ENCODE data around the gene BIRC7.
"Not testable (repeated sequence)": the region's sequence is repeated elsewhere in the genome, so short reads cannot be mapped to it uniquely, and the experiment has no call there.

Gene BIRC7

GRCh38 chr20:63218701-63219446 lies 16.8 kb upstream of the BIRC7 start:
- Histone ChIP-seq H3K4me1 (ENCODE audit: control insufficient read depth, insufficient read depth, low read length, poor library complexity, severe bottlenecking) (peaks cover 5% of the 10 kb centered on the region), H3K27ac (ENCODE audit: low read depth, low read length, severe bottlenecking) (no peak overlapping the region), H3K4me3 (ENCODE audit: extremely low read depth, insufficient read depth, low read length, poor library complexity, severe bottlenecking) (no peak overlapping the region), H3K36me3 (ENCODE audit: control insufficient read depth, insufficient read depth, low read length) (peaks cover 12% of the 10 kb centered on the region), H3K9me3 (ENCODE audit: control insufficient read depth, low read length) (no peaks in the 10 kb centered on the region)
- 84 to 86% methylated on average over 12 of the region's 13 CpGs for WGBS, 2 experiments (ENCODE audit: insufficient coverage in 2 of 2)

- H3K4me3 ChIP-seq (ENCODE audit: extremely low read depth, insufficient read depth, low read length, poor library complexity, severe bottlenecking), result no peak overlapping the region
- peaks cover 7% of the 10 kb centered on the region for H3K36me3 ChIP-seq (ENCODE audit: control insufficient read depth, insufficient read depth, low read length)
- H3K4me1 ChIP-seq (ENCODE audit: control insufficient read depth, insufficient read depth, low read length, poor library complexity, severe bottlenecking), result peaks cover 7% of the 10 kb centered on the region
- no peak overlapping the region for H3K27ac ChIP-seq (ENCODE audit: low read depth, low read length, severe bottlenecking)
- H3K9me3 ChIP-seq (ENCODE audit: control insufficient read depth, low read length), result no peaks in the 10 kb centered on the region
- 89% methylated on average over 8 of the region's 8 CpGs for WGBS, 2 experiments (ENCODE audit: insufficient coverage in 2 of 2)
Observed at GRCh38 chr20:63219447-63219821, 16.3 kb upstream of the BIRC7 start.

- H3K36me3 ChIP-seq (ENCODE audit: control insufficient read depth, insufficient read depth, low read length), result peaks cover under 1% of the 10 kb centered on the region
- H3K4me1 ChIP-seq (ENCODE audit: control insufficient read depth, insufficient read depth, low read length, poor library complexity, severe bottlenecking), result peaks cover 10% of the 10 kb centered on the region
- H3K27ac ChIP-seq (ENCODE audit: low read depth, low read length, severe bottlenecking), result no peak overlapping the region
- 73 to 84% methylated on average over 7 to 22 of the region's 25 CpGs for WGBS, 2 experiments (ENCODE audit: insufficient coverage in 2 of 2)
- H3K4me3 ChIP-seq (ENCODE audit: extremely low read depth, insufficient read depth, low read length, poor library complexity, severe bottlenecking), result no peak overlapping the region
- no peaks in the 10 kb centered on the region for H3K9me3 ChIP-seq (ENCODE audit: control insufficient read depth, low read length)
Observed at GRCh38 chr20:63219866-63220521, 15.7 kb upstream of the BIRC7 start.

DNA sequence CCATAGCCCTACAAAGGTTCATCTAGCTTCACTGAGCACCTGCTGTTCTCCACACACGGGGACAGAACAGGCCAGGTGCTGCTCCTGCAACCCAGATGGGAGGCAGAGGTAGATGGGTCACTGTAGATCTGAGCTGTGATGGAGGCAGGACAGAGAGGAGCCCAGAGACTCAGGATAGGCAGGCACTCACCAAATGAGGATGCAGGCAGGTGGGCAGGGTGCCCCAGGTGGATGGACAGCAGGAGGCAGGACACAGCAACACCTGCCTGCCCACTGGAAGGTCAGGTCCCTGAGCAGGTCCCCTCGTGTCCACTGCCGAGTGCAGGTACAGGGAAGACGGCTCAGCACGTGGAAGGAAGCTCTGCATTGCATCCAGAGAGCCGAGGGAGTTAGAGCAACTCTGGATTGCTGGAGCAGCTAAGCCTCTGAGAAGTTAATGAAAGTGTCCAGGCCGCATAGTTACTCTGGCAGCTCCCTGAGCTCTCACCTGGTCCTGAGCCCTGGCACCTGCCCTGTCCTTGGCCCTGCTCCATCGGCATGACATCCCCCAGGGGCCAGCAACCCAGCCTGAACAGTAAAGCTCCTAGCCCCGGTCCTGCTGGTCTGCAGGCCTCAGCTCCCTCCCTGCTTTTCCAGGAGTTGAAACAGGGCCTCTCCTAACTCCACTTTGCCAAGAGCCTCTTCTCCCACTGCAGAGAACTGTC lies 14.9 kb upstream of the BIRC7 start:
- Histone ChIP-seq H3K4me1 (ENCODE audit: control insufficient read depth, insufficient read depth, low read length, poor library complexity, severe bottlenecking) (peaks cover 14% of the 10 kb centered on the region), H3K9me3 (ENCODE audit: control insufficient read depth, low read length) (no peaks in the 10 kb centered on the region), H3K27ac (ENCODE audit: low read depth, low read length, severe bottlenecking) (no peak overlapping the region), H3K36me3 (ENCODE audit: control insufficient read depth, insufficient read depth, low read length) (no peaks in the 10 kb centered on the region), H3K4me3 (ENCODE audit: extremely low read depth, insufficient read depth, low read length, poor library complexity, severe bottlenecking) (no peak overlapping the region)
- 68 to 75% methylated on average over 9 of the region's 9 CpGs for WGBS, 2 experiments (ENCODE audit: insufficient coverage in 2 of 2)

DNA sequence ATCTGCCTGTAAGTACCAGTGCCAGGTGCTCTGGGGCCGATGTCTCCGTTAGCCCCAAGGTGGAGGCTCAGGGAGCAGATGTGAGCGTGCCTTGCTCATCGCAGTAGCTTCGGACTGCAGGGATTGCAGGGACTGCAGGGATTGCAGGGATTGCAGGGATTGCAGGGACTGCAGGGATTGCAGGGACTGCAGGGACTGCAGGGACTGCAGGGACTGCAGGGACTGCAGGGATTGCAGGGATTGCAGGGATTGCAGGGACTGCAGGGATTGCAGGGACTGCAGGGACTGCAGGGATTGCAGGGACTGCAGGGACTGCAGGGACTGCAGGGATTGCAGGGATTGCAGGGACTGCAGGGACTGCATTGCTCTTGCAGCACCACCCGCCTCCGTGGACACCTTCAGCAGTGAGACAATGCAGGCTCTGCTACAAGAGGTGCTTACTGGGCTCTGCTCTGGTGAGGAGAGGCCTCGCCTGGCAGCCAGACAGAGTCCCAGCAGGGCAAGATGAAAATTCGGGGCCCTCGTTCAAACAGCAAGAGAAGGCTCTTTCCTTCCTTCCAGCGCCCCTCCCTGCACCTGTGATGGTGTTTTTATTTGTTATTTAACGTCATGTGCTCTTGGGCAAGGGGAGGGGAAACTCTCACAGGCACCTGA lies 14.2 kb upstream of the BIRC7 start:
- H3K4me1 ChIP-seq (ENCODE audit: control insufficient read depth, insufficient read depth, low read length, poor library complexity, severe bottlenecking), result peaks cover 19% of the 10 kb centered on the region
- H3K9me3 ChIP-seq (ENCODE audit: control insufficient read depth, low read length); H3K27ac ChIP-seq (ENCODE audit: low read depth, low read length, severe bottlenecking); H3K4me3 ChIP-seq (ENCODE audit: extremely low read depth, insufficient read depth, low read length, poor library complexity, severe bottlenecking); H3K36me3 ChIP-seq (ENCODE audit: control insufficient read depth, insufficient read depth, low read length): not testable (repeated sequence)
- WGBS, 2 experiments (ENCODE audit: insufficient coverage in 2 of 2), result 67 to 83% methylated on average over 5 to 6 of the region's 12 CpGs

DNA sequence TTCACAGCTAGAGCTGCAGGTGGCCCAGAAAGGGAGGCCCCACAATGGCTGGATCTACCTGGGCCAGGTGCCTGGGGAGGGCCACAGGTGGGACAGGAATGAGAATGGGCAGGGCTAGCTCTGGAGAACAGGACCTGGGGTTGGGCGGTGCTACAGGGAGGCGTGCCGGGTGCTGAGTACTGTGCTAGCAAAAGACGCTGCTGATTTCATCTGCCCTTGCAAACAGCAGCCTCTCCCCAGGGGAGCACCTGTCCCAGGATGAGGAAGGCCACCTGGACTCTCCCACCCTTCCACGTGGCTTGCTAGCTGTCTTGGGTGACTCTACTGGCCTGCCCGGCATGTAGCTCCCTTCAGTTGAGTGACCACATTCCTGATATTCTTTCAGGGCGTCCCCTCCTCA lies 13.2 kb upstream of the BIRC7 start:
- H3K9me3 ChIP-seq (ENCODE audit: control insufficient read depth, low read length), result no peaks in the 10 kb centered on the region
- no peak overlapping the region for H3K4me3 ChIP-seq (ENCODE audit: extremely low read depth, insufficient read depth, low read length, poor library complexity, severe bottlenecking)
- H3K4me1 ChIP-seq (ENCODE audit: control insufficient read depth, insufficient read depth, low read length, poor library complexity, severe bottlenecking), result peaks cover 23% of the 10 kb centered on the region
- H3K27ac ChIP-seq (ENCODE audit: low read depth, low read length, severe bottlenecking), result no peak overlapping the region
- 78 to 88% methylated on average over 4 to 6 of the region's 7 CpGs for WGBS, 2 experiments (ENCODE audit: insufficient coverage in 2 of 2)
- no peaks in the 10 kb centered on the region for H3K36me3 ChIP-seq (ENCODE audit: control insufficient read depth, insufficient read depth, low read length)

DNA sequence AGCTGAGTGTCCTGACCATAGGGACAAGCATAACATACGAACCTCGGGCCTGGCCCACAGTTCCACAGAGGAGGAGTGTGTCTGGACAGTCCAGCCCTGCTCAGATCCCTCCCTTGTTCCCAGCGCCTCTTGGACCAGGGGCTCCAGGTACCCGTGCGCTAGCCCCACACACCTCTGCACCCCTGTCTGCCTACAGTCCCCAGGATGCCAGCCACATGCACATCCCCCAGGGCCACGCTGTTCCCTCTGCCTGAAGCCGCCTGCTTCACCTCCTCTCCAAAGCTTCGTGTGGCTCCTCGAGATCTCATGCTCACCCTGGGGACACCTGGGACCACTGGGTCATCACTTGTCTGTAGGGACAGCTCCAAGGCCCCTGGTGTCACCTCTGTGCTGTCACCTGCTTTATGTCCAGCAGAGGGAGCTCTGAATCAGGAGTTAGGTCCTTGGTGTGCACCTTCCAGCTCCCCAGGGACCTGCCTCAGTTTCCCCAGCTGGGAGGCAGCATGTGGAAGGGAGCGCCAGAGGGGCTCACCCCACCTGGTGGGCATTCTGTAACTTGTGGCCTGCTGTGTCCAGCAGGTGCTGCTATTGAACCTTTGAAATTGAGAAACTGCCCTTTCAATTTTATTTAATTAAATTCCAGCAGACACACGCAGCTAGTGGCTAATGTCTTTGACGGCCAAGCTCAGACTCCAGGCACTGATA lies 12.4 kb upstream of the BIRC7 start:
- Histone ChIP-seq H3K4me1 (ENCODE audit: control insufficient read depth, insufficient read depth, low read length, poor library complexity, severe bottlenecking) (peaks cover 23% of the 10 kb centered on the region), H3K27ac (ENCODE audit: low read depth, low read length, severe bottlenecking) (no peak overlapping the region), H3K9me3 (ENCODE audit: control insufficient read depth, low read length) (no peaks in the 10 kb centered on the region), H3K4me3 (ENCODE audit: extremely low read depth, insufficient read depth, low read length, poor library complexity, severe bottlenecking) (no peak overlapping the region), H3K36me3 (ENCODE audit: control insufficient read depth, insufficient read depth, low read length) (no peaks in the 10 kb centered on the region)
- WGBS, 2 experiments (ENCODE audit: insufficient coverage in 2 of 2), result 34 to 50% methylated on average over 9 to 10 of the region's 12 CpGs

DNA sequence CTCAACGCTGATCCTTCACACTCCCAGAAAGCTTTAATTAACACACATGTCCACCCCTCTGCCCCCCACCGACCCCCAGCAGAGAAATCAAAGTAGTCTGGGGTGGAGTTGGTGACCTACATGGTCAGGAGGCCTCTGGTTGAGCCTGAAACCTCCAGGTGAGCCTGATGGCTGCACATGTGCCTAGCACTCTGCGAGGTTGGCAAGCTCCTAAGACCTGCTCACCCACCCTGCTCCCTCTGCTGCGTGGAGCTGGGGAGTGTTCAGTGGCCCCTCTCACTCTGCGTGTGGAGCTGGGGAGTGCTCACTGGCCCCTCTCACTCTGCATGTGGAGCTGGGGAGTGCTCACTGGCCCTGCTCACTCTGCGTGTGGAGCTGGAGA lies 11.9 kb upstream of the BIRC7 start:
- Histone ChIP-seq H3K9me3 (ENCODE audit: control insufficient read depth, low read length) (no peaks in the 10 kb centered on the region), H3K4me1 (ENCODE audit: control insufficient read depth, insufficient read depth, low read length, poor library complexity, severe bottlenecking) (peaks cover 23% of the 10 kb centered on the region), H3K36me3 (ENCODE audit: control insufficient read depth, insufficient read depth, low read length) (no peaks in the 10 kb centered on the region), H3K4me3 (ENCODE audit: extremely low read depth, insufficient read depth, low read length, poor library complexity, severe bottlenecking) (no peak overlapping the region), H3K27ac (ENCODE audit: low read depth, low read length, severe bottlenecking) (no peak overlapping the region)
- 50 to 90% methylated on average over 3 to 4 of the region's 6 CpGs for WGBS, 2 experiments (ENCODE audit: insufficient coverage in 2 of 2)

DNA sequence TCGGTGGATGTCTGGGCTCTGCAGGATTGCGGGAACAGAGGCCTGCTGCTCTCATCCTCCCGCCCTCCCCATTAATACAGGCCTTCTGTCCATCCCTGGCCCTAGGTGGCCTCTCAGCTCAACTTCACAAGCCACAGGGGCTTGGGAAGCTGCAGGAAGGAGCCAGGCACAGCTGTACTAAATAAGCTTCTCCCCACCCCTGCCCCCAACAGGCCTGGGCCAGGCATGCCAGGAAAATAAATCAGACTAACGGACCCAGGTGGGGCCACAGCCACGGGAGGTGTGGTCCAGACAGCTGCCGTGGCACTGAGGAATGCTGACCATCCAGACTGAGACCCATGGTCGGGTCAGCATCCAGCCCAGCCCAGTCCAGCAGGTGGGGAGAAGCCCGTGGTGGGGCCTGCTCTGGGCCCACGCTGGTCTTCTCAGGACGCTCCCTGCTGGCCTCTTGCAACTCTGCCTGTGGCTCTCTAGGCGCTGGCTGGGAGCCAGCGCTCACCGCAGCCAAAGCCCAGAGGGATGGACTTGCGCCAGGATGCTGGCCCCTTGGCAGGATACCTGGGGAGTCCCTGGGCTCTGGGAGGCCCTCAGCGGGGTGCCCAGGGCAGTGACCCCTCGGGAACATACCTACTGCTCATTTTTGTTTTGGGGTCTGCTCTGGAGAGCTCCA lies 11.2 kb upstream of the BIRC7 start:
- no peak overlapping the region for H3K4me3 ChIP-seq (ENCODE audit: extremely low read depth, insufficient read depth, low read length, poor library complexity, severe bottlenecking)
- no peak overlapping the region for H3K27ac ChIP-seq (ENCODE audit: low read depth, low read length, severe bottlenecking)
- peaks cover 30% of the 10 kb centered on the region for H3K4me1 ChIP-seq (ENCODE audit: control insufficient read depth, insufficient read depth, low read length, poor library complexity, severe bottlenecking)
- H3K36me3 ChIP-seq (ENCODE audit: control insufficient read depth, insufficient read depth, low read length), result no peaks in the 10 kb centered on the region
- 58 to 65% methylated on average over 16 of the region's 16 CpGs for WGBS, 2 experiments (ENCODE audit: insufficient coverage in 2 of 2)
- no peaks in the 10 kb centered on the region for H3K9me3 ChIP-seq (ENCODE audit: control insufficient read depth, low read length)

- whole genome bisulfite sequencing, 2 experiments (ENCODE audit: insufficient coverage in 2 of 2), result 89 to 93% methylated on average over 6 to 7 of the region's 7 CpGs
- Histone ChIP-seq H3K36me3 (ENCODE audit: control insufficient read depth, insufficient read depth, low read length) (no peaks in the 10 kb centered on the region), H3K27ac (ENCODE audit: low read depth, low read length, severe bottlenecking) (no peak overlapping the region)
Observed at GRCh38 chr20:63225082-63225454, 10.6 kb upstream of the BIRC7 start.

More at GRCh38 chr20:63225082-63225454, 10.6 kb upstream of the BIRC7 start:
- Histone ChIP-seq H3K4me1 (ENCODE audit: control insufficient read depth, insufficient read depth, low read length, poor library complexity, severe bottlenecking) (peaks cover 35% of the 10 kb centered on the region), H3K9me3 (ENCODE audit: control insufficient read depth, low read length) (no peaks in the 10 kb centered on the region), H3K4me3 (ENCODE audit: extremely low read depth, insufficient read depth, low read length, poor library complexity, severe bottlenecking) (no peak overlapping the region)

Measured in mesodermal cell (in vitro differentiated cells).